Measurements from ENCODE around the gene TAC4. TPM values are rescaled to one million over a fixed set of nuclear protein-coding genes. Genes with fewer than 3 reads are reported as not detected.

TAC4 gene
- total and polyA plus RNA-seq, 2 experiments from 2014 or later = not detected

GRCh38 chr17:49882434-49882833 is 34.6 kb upstream of the TAC4 start:
- no peak for DNase-seq (ENCODE audit: low spot score)
- peaks cover 17% of the 10 kb centered on the region for H3K4me1 ChIP-seq (ENCODE audit: insufficient read depth)
- Mint-ChIP-seq H3K4me1 (peaks cover 38% of the 10 kb centered on the region), H3K27ac (no peak overlapping the region), H3K9me3 (no peaks in the 10 kb centered on the region; the same call in 2 of the 3 replicates), H3K27me3 (ENCODE audit: insufficient read depth, low read depth, poor library complexity) (peaks cover 21% of the 10 kb centered on the region), H3K4me3 (no peak overlapping the region), H3K36me3 (ENCODE audit: low read depth) (no peaks in the 10 kb centered on the region)
- no peaks in the 10 kb centered on the region for H3K36me3 ChIP-seq (ENCODE audit: insufficient read depth)
- H3F3A ChIP-seq (replicated peaks; ENCODE audit: low read depth) = no peaks in the 10 kb centered on the region
- H3K27me3 ChIP-seq (ENCODE audit: insufficient read depth) = peaks cover 33% of the 10 kb centered on the region
- H3K4me3 ChIP-seq = no peak overlapping the region
- H3K9me2 ChIP-seq (ENCODE audit: insufficient read depth) = no peaks in the 10 kb centered on the region
- no peaks in the 10 kb centered on the region; the same call in 1 of the 2 replicates for H4K20me1 ChIP-seq (replicated peaks; ENCODE audit: insufficient read depth)
- H3K27ac ChIP-seq (ENCODE audit: low read depth) = no peak overlapping the region
- no peak overlapping the region for H3K4me2 ChIP-seq
- no peaks in the 10 kb centered on the region for H3K79me2 ChIP-seq (replicated peaks; ENCODE audit: insufficient read depth)
- no peak overlapping the region for H2AFZ ChIP-seq
- no peak for TF ChIP-seq ZNF331 (CRISPR knock-in tag; IDR thresholded peaks at IDR 0.05; ENCODE audit: low read depth)
- no peak for TF ChIP-seq POLR2AphosphoS5 (IDR thresholded peaks at IDR 0.05; ENCODE audit: low read depth)
- no peak for TF ChIP-seq CREB1 (CRISPR knock-in tag; IDR thresholded peaks at IDR 0.05; ENCODE audit: low read depth)
- no peak for TF ChIP-seq REST (IDR thresholded peaks at IDR 0.05; ENCODE audit: unreplicated experiment)
- no peak for TF ChIP-seq JUNB (IDR thresholded peaks at IDR 0.05; ENCODE audit: unreplicated experiment)
- no peak for TF ChIP-seq ZNF462 (CRISPR knock-in tag; IDR thresholded peaks at IDR 0.05)
- TF ChIP-seq EZH2phosphoT487 (IDR thresholded peaks at IDR 0.05; ENCODE audit: unreplicated experiment) = no peak
- ATAC-seq = no peak
